Measurements from ENCODE around the gene PRAMEF12. TPM values are rescaled to one million over a fixed set of nuclear protein-coding genes. Genes with fewer than 3 reads are reported as not detected.
"Not testable (repeated sequence)": the region's sequence is repeated elsewhere in the genome, so short reads cannot be mapped to it uniquely, and the experiment has no call there.

The PRAMEF12 gene
- polyA plus RNA-seq, 1 donor from 2014 or later, result not detected

GRCh38 chr1:12811409-12811784 is 37.9 kb downstream of the PRAMEF12 start:
- no peaks in the 10 kb centered on the region for H3K27me3 ChIP-seq (ENCODE audit: insufficient read depth, low read depth, low read length)
- H3K9me3 ChIP-seq (ENCODE audit: low read length), result no peaks in the 10 kb centered on the region
- H3K79me2 ChIP-seq (replicated peaks; ENCODE audit: insufficient read depth, low read length), result no peaks in the 10 kb centered on the region
- H3K9ac ChIP-seq (ENCODE audit: low read length), result no peak overlapping the region
- no peak for TF ChIP-seq TAF1 (IDR thresholded peaks at IDR 0.05; ENCODE audit: low read depth)
- TF ChIP-seq EP300 (conservative IDR thresholded peaks at IDR 0.05; ENCODE audit: poor library complexity, severe bottlenecking), result no peak
- TF ChIP-seq POLR2AphosphoS5 (IDR thresholded peaks at IDR 0.05), result no peak
- no peak for TF ChIP-seq REST (IDR thresholded peaks at IDR 0.05; ENCODE audit: borderline replicate concordance)
- no peak for TF ChIP-seq MXI1 (conservative IDR thresholded peaks at IDR 0.05; ENCODE audit: poor library complexity, severe bottlenecking)
- no peak for TF ChIP-seq RAD21 (conservative IDR thresholded peaks at IDR 0.05)
- no peak for TF ChIP-seq CTCF (IDR thresholded peaks at IDR 0.05; ENCODE audit: poor library complexity, severe bottlenecking)
- TF ChIP-seq EZH2 (IDR thresholded peaks at IDR 0.05; ENCODE audit: borderline replicate concordance, insufficient read depth, low read length, poor library complexity, severe bottlenecking), result no peak
- TF ChIP-seq SMC3 (conservative IDR thresholded peaks at IDR 0.05; ENCODE audit: poor library complexity), result no peak
- H3K36me3 ChIP-seq (ENCODE audit: insufficient read depth, low read length), result no peaks in the 10 kb centered on the region
- H3K4me3 ChIP-seq (ENCODE audit: low read length), result no peak overlapping the region
- no peak overlapping the region for H2AFZ ChIP-seq (ENCODE audit: low read depth, low read length)
- H3K9me2 ChIP-seq (ENCODE audit: insufficient read depth, low read length), result no peaks in the 10 kb centered on the region
- no peaks in the 10 kb centered on the region for H4K20me1 ChIP-seq (ENCODE audit: insufficient read depth)
- no peak overlapping the region for H3K4me2 ChIP-seq (ENCODE audit: low read length)
- no peak overlapping the region for H3K27ac ChIP-seq (ENCODE audit: low read length)
- no peaks in the 10 kb centered on the region for H3F3A ChIP-seq (ENCODE audit: insufficient read depth, low read length, poor library complexity, severe bottlenecking)

- H3K9me3 ChIP-seq (ENCODE audit: low read length); H3K79me2 ChIP-seq (replicated peaks; ENCODE audit: insufficient read depth, low read length); H2AFZ ChIP-seq (ENCODE audit: low read depth, low read length): not testable (repeated sequence)
Observed at GRCh38 chr1:12819061-12819460, 45.5 kb downstream of the PRAMEF12 start.

More at GRCh38 chr1:12819061-12819460, 45.5 kb downstream of the PRAMEF12 start:
- not testable (repeated sequence) for H3K9me2 ChIP-seq (ENCODE audit: insufficient read depth, low read length); H3K4me2 ChIP-seq (ENCODE audit: low read length); H3F3A ChIP-seq (ENCODE audit: insufficient read depth, low read length, poor library complexity, severe bottlenecking); H3K36me3 ChIP-seq (ENCODE audit: insufficient read depth, low read length); H4K20me1 ChIP-seq (ENCODE audit: insufficient read depth); H3K4me3 ChIP-seq (ENCODE audit: low read length); H3K27ac ChIP-seq (ENCODE audit: low read length); H3K9ac ChIP-seq (ENCODE audit: low read length); H3K27me3 ChIP-seq (ENCODE audit: insufficient read depth, low read depth, low read length)

Other genes starting within 250 kb of the PRAMEF12 start
- gene DHRS3, start 155.5 kb upstream of the PRAMEF12 start, polyA plus RNA-seq, result 0.22 TPM in 1 of 2 replicates, not detected in the other
- not detected in 2 replicates for gene AADACL4, start 129.7 kb upstream of the PRAMEF12 start, polyA plus RNA-seq
- gene AADACL3, start 57.6 kb upstream of the PRAMEF12 start, polyA plus RNA-seq, result not detected in 2 replicates
- gene CFAP107, start 27.5 kb upstream of the PRAMEF12 start, polyA plus RNA-seq, result not detected in 2 replicates
- not detected in 2 replicates for gene PRAMEF1, start 17.7 kb downstream of the PRAMEF12 start, polyA plus RNA-seq
- not detected in 2 replicates for gene PRAMEF11, start 57.7 kb downstream of the PRAMEF12 start, polyA plus RNA-seq
- gene HNRNPCL1, start 75.0 kb downstream of the PRAMEF12 start, polyA plus RNA-seq, result not detected in 2 replicates
- not detected in 2 replicates for gene PRAMEF2, start 83.3 kb downstream of the PRAMEF12 start, polyA plus RNA-seq
- not detected in 2 replicates for gene PRAMEF4, start 112.5 kb downstream of the PRAMEF12 start, polyA plus RNA-seq
- not detected in 2 replicates for gene PRAMEF10, start 124.5 kb downstream of the PRAMEF12 start, polyA plus RNA-seq
- gene PRAMEF7, start 142.9 kb downstream of the PRAMEF12 start, polyA plus RNA-seq, result not detected in 2 replicates
- gene PRAMEF6, start 173.8 kb downstream of the PRAMEF12 start, polyA plus RNA-seq, result not detected in 2 replicates

Measured in neural cell (in vitro differentiated cells).